Erythroblast (primary cell): ENCODE results near the gene ZNF394.
"Not testable (repeated sequence)": the region's sequence is repeated elsewhere in the genome, so short reads cannot be mapped to it uniquely, and the experiment has no call there.

ENCODE experiments used
- GATA1 ChIP-seq: IDR thresholded peaks from 2 replicates; pipeline ENCODE4 v1.6.1; 2011; ENCODE audit warnings: low read depth, mild to moderate bottlenecking, control low read depth, low read length, moderate library complexity
- POLR2A ChIP-seq: IDR thresholded peaks from 2 replicates; pipeline ENCODE4 v1.6.1; 2011; ENCODE audit warnings: mild to moderate bottlenecking, low read length

DNA sequence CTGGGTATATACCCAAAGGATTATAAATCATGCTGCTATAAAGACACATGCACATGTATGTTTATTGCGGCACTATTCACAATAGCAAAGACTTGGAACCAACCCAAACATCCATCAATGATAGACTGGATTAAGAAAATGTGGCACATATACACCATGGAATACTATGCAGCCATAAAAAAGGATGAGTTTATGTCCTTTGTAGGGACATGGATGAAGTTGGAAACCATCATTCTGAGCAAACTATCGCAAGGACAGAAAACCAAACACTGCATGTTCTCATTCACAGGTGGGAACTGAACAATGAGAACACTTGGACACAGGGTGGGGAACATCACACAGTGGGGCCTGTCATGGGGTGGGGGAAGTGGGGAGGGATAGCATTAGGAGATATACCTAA lies 49.5 kb upstream of the ZNF394 start:
- TF ChIP-seq POLR2A, GATA1: not testable (repeated sequence)
